Inferior parietal cortex (tissue), 1 donor: Measurements from ENCODE around the gene KRT36.

Source experiments
- DNase-seq: peaks from one replicate; pipeline ENCODE4 v3.0.0-alpha.2; 2016; ENCODE audit errors: extremely low spot score

The KRT36 gene

DNA sequence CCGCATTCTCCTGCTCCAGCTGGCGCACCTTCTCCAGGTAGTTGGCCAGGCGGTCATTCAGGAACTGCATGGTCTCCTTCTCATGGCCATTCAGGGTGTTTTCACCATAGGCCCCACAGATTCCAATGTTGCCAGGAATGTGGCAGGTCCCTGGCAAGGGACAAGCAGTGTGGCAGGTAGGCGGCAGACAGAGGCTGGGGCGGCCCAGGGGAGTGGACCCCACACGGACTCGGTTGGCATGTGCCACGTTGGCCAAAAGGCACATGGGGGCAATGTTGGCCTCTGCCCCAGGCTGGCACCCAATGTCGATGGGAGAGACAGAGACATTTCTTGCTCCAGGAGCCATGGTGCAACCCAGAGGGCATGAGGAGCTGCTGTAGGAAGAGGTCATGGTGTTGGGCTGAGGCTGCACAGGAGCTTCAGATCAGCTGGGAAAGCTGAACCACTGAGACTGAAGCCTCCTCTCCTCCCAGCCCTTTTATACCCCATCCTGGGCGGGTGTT is 49.1 kb downstream of the KRT36 start, which contains the start of gene KRT38:
Gene KRT38, minus strand, starts transcription at position 453 of the 503 bp plus-strand sequence. Its CDS starts 62 bp downstream, at position 391.
- DNase-seq: no peak

DNA sequence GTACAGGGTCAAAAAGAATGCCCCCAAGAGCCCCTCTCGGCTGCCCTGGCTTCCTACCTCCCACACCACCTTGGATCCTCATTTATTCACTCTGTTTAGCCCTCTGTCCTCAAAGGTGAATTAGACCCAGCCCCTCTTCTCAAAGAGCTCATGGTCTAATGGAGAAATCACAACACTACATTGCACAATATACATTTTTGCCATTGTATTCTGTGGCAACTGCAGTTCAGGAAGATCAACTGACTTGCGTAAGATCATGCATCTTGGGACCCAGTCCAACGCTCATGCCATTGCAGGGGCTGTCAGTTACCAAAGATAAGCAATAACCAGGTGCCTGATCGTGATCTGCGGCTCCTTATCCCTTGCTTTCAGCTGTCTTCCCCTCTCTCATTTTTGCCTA is 50.3 kb downstream of the KRT36 start:
- no peak for DNase-seq

DNA sequence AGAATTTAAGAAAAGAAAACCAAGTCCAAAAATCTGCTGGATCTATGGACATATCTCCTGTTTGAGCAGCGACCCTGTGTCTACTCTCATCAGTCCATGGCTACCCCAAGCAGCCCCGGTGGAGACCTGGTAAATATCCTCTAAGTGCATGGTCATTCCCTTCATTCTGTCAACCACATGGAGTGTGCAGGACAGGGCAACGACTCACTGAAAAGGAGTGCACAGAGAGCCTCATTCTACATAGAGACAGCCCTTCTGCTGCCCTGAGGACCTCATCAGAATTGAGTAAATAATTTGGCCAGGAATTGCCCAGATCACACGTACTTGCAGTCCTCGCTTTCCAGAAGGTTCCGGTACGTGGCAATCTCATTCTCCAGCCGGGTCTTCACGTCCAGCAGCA is 51.9 kb downstream of the KRT36 start:
- no peak for DNase-seq

DNA sequence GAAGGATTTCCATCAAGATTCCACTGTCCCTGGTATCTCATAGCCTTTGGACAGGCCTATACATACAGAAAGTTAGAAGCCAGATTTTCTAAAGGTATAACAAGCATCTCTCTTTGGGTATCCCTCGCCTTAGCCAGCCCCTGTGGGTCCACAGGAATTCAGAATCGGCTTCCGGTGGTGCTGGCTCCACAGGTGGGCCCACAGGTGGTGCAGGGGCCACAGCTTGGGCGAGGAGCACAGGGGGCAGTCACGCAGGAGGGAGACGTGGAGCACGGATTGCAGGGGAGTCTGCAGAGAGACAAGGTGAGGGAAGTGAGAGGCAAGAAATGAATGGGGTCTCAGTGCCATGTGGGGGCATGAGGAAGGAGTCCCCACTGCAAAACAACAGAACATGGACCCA is 52.5 kb downstream of the KRT36 start:
- DNase-seq: no peak
